IMR-90 (cell line): Measurements from ENCODE around the gene C1orf74. TPM values are rescaled to one million over a fixed set of nuclear protein-coding genes. Genes with fewer than 3 reads are reported as not detected.
A peak's percentile ranks its signal among the peaks of the same experiment; 100 is the strongest.

Source experiments
- ATAC-seq: fragments of 200-7000 bp; cut with Tn5 transposase; 2 replicates; pipeline ENCODE4 v1.9.1; 2020; ENCODE audit warnings: low read depth, mild to moderate bottlenecking, moderate library complexity
- BruUV-seq: library from RNA; stranded (reverse); fragments of 400-500 nt; replicated peaks from 2 replicates; lab custom pipeline; 2021; lab: Mats Ljungman, UMichigan
- CTCF ChIA-PET: fragments of 300-600 bp; formaldehyde crosslinking; extraction: SDS; loops from one replicate; lab custom pipeline; 2021; ENCODE audit warnings: antibody characterized with exemption; lab: Yijun Ruan, JAX
- POLR2A ChIA-PET: fragments of 300-600 bp; sonication (Branson Sonifier 250); formaldehyde crosslinking; loops from one replicate; lab custom pipeline; 2022; ENCODE audit warnings: antibody characterized with exemption; ENCODE audit not compliant: unreplicated experiment; lab: Charles Lee
- DNase-seq: peaks from one replicate; pipeline ENCODE4 v3.0.0; 2013
- H2AFZ ChIP-seq: replicated peaks from 2 replicates; pipeline ENCODE3; 2013; ENCODE audit warnings: low read length, mild to moderate bottlenecking; ENCODE audit not compliant: poor library complexity
- H2AK5ac ChIP-seq: 2 replicates; pipeline ENCODE4 v1.6.1; 2013; ENCODE audit warnings: low read depth, low read length, inconsistent platforms
- H2AK9ac ChIP-seq: replicated peaks from 2 replicates; pipeline ENCODE3; 2013; ENCODE audit warnings: mild to moderate bottlenecking, low read depth, low read length, moderate library complexity; ENCODE audit not compliant: poor library complexity
- H2BK120ac ChIP-seq: 2 replicates; pipeline ENCODE4 v1.6.1; 2013; ENCODE audit warnings: low read depth, low read length, inconsistent platforms
- H2BK15ac ChIP-seq: 3 replicates; pipeline ENCODE4 v1.6.1; 2013; ENCODE audit warnings: low read depth, low read length, inconsistent platforms
- H2BK20ac ChIP-seq: 2 replicates; pipeline ENCODE4 v1.6.1; 2013; ENCODE audit warnings: low read depth, mild to moderate bottlenecking, inconsistent platforms, low read length, moderate library complexity
- H2BK5ac ChIP-seq: 2 replicates; pipeline ENCODE4 v1.6.1; 2013; ENCODE audit warnings: mild to moderate bottlenecking, low read depth, low read length, inconsistent platforms; ENCODE audit not compliant: poor library complexity, severe bottlenecking
- H3K14ac ChIP-seq: replicated peaks from 2 replicates; pipeline ENCODE4 v1.6.1; 2013; ENCODE audit warnings: low read depth, low read length, inconsistent platforms
- H3K18ac ChIP-seq: 2 replicates; pipeline ENCODE4 v1.6.1; 2013; ENCODE audit warnings: low read depth, low read length, control low read depth
- H3K23ac ChIP-seq: 2 replicates; pipeline ENCODE4 v1.6.1; 2013; ENCODE audit warnings: low read depth, low read length, inconsistent platforms
- H3K27ac ChIP-seq: 2 replicates; pipeline ENCODE4 v1.5.1; 2013; ENCODE audit warnings: mild to moderate bottlenecking, control low read depth, low read length; ENCODE audit not compliant: insufficient read depth
- H3K27me3 ChIP-seq: 2 replicates; pipeline ENCODE4 v1.6.1; 2013; ENCODE audit warnings: low read length; ENCODE audit not compliant: control insufficient read depth, insufficient read depth
- H3K36me3 ChIP-seq: 2 replicates; pipeline ENCODE4 v1.6.1; 2013; ENCODE audit warnings: low read length, mixed read lengths; ENCODE audit not compliant: control insufficient read depth, insufficient read depth
- H3K4ac ChIP-seq: 2 replicates; pipeline ENCODE4 v1.6.1; 2013; ENCODE audit warnings: low read depth, low read length, inconsistent platforms
- H3K4me1 ChIP-seq: 2 replicates; pipeline ENCODE4 v1.6.1; 2013; ENCODE audit warnings: low read length, mixed read lengths; ENCODE audit not compliant: control insufficient read depth, insufficient read depth
- H3K4me2 ChIP-seq: 2 replicates; pipeline ENCODE4 v1.6.1; 2013; ENCODE audit warnings: low read depth, mild to moderate bottlenecking, control low read depth, low read length, moderate library complexity
- H3K4me3 ChIP-seq: 2 replicates; pipeline ENCODE4 v1.5.1; 2013; ENCODE audit warnings: low read depth, mild to moderate bottlenecking, control low read depth, low read length, moderate library complexity; ENCODE audit not compliant: insufficient read depth
- H3K56ac ChIP-seq: 2 replicates; pipeline ENCODE4 v1.6.1; 2013; ENCODE audit warnings: low read length, inconsistent platforms; ENCODE audit not compliant: insufficient read depth; ENCODE audit errors: extremely low read depth
- H3K79me1 ChIP-seq, 2 experiments: 2 replicates each; pipeline ENCODE4 v1.6.1; 2013; ENCODE audit warnings: low read length in 2 of 2, inconsistent platforms in 1 of 2, low read depth in 1 of 2
- H3K9ac ChIP-seq: 2 replicates; pipeline ENCODE4 v1.6.1; 2013; ENCODE audit warnings: low read depth, low read length, control low read depth
- H3K9me1 ChIP-seq: 2 replicates; pipeline ENCODE4 v1.6.1; 2013; ENCODE audit warnings: low read length, inconsistent platforms; ENCODE audit not compliant: insufficient read depth
- H3K9me3 ChIP-seq: 2 replicates; pipeline ENCODE4 v1.6.1; 2013; ENCODE audit warnings: low read length; ENCODE audit not compliant: control insufficient read depth, insufficient read depth
- H4K20me1 ChIP-seq: 2 replicates; pipeline ENCODE4 v1.6.1; 2013; ENCODE audit warnings: low read length, inconsistent platforms; ENCODE audit not compliant: insufficient read depth
- H4K5ac ChIP-seq: 2 replicates; pipeline ENCODE4 v1.6.1; 2013; ENCODE audit warnings: mild to moderate bottlenecking, low read depth, low read length, control low read depth
- H4K8ac ChIP-seq, 2 experiments: 2 replicates each; pipeline ENCODE4 v1.6.1; 2013; ENCODE audit warnings: low read depth in 2 of 2, low read length in 2 of 2, control low read depth in 1 of 2, inconsistent platforms in 1 of 2
- H4K91ac ChIP-seq: 2 replicates; pipeline ENCODE4 v1.6.1; 2013; ENCODE audit warnings: low read depth, low read length, inconsistent platforms; ENCODE audit not compliant: insufficient read depth
- CEBPB ChIP-seq: IDR thresholded peaks from 2 replicates; pipeline ENCODE4 v1.6.1; 2012; ENCODE audit warnings: low read depth, low read length, improper control_type of control experiment
- FOS ChIP-seq: fragments of 150-350 bp; IDR thresholded peaks from 2 replicates; pipeline ENCODE4 v1.6.1; 2016; ENCODE audit warnings: low read depth, low read length
- SMC3 ChIP-seq: fragments of 150-350 bp; IDR thresholded peaks from 2 replicates; pipeline ENCODE4 v1.6.1; 2016; ENCODE audit warnings: low read depth, mild to moderate bottlenecking, antibody characterized with exemption, low read length, moderate library complexity
- WGBS, 2 experiments: methylation state at CpG; one replicate each; pipeline versions ENCODE4 v1.1.5 to v1.1.7; 2013; ENCODE audit warnings: missing lambda C conversion rate in 2 of 2; ENCODE audit not compliant: insufficient read length in 1 of 2; ENCODE audit errors: extremely low coverage in 2 of 2; 5-methylcytosine and 5-hydroxymethylcytosine counted together
- dilution Hi-C: fragments of 300-500 bp; cut with HindIII; formaldehyde crosslinking; loops from one replicate; pipeline ENCODE4 v1.14.3; 2018; ENCODE audit warnings: low sequenced_read_pairs; ENCODE audit not compliant: unreplicated experiment
- in situ Hi-C: fragments of 300-500 bp; cut with MboI; formaldehyde crosslinking; loops from 3 replicates; pipeline ENCODE4 v1.14.3; 2019; ENCODE audit warnings: low sequenced_read_pairs, inconsistent platforms, mixed read lengths
- intact Hi-C: fragments of 100-400 bp; cut with micrococcal nuclease; formaldehyde crosslinking; loops from 2 replicates; pipeline ENCODE4 v1.10.0; 2022
- polyA plus RNA-seq, 3 experiments: library from polyadenylated mRNA; depleted of rRNA; stranded (reverse); fragments of >200 nt; gene quantifications; 2 replicates each; pipeline ENCODE4 v1.2.3, GENCODE V29; 2012; ENCODE audit warnings: low replicate concordance in 1 of 3
- total RNA-seq: library from RNA; depleted of rRNA; stranded (reverse); fragments of >200 nt; gene quantifications from 2 replicates; pipeline ENCODE4 v1.2.3, GENCODE V29; 2012

Gene C1orf74
- total and polyA plus RNA-seq, 2 of the 4 experiments (the other 2 are of a cell fraction): 1.1 to 4.3 TPM

DNA sequence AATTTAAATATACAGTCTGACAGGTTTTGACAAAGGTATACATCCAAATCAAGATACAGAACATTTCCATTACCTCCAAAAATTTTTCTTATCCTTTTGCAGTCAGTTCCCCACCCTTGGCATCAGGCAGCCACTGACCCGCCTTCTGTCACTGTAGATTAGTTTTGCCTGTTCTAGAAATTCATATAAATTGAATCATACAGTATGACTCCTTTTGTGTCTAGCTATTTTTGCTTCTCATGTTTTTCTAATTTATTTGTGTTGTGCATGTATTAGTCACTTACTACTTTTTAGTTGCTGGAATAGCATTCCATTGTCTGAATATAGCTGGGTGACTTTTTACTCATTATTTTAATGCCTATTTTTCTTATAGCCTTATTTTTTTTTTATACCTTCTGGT is 47.3 kb upstream of the C1orf74 start:
- dilution Hi-C loops: no loop called here
- no TSS peak for BruUV-seq

More for the DNA sequence above, 47.3 kb upstream of the C1orf74 start:
- H3K23ac ChIP-seq: no peak overlapping the region
- peak overlapping the region; percentile 62 for H2BK5ac ChIP-seq
- no CpG with 5 or more reads among the region's 1 CpG for WGBS, 2 experiments
- H3K4me2 ChIP-seq: no peak overlapping the region
- H4K8ac ChIP-seq: no peak overlapping the region
- 0 out of 3 replicates have a peak overlapping the region, but pooled peaks have one; percentile 3 for H2BK15ac ChIP-seq
- H3K4me3 ChIP-seq: no peak overlapping the region
- no peaks in the 10 kb centered on the region for H3K27me3 ChIP-seq
- no peak overlapping the region for H4K91ac ChIP-seq
- H2AK9ac ChIP-seq: no peak overlapping the region
- in situ Hi-C loops: no loop called here
- H3K4ac ChIP-seq: no peak overlapping the region; the same call in 1 of the 2 replicates
- H3K27ac ChIP-seq: no peak overlapping the region
- H3K9ac ChIP-seq: no peak overlapping the region
- intact Hi-C loops: no loop called here
- H3K56ac ChIP-seq: no peak overlapping the region
- H3K9me1 ChIP-seq: no peaks in the 10 kb centered on the region; the same call in 1 of the 2 replicates
- ChIA-PET POLR2A (no interaction called here), CTCF (no interaction called here)
- DNase-seq (peak; percentile 60), ATAC-seq (no peak)
- H2AFZ ChIP-seq: no peak overlapping the region
- peaks cover 8 to 43% of the 10 kb centered on the region in 2 experiments for H3K79me1 ChIP-seq
- H3K36me3 ChIP-seq: peaks cover 14% of the 10 kb centered on the region
- no peak overlapping the region for H3K18ac ChIP-seq
- 0 out of 2 replicates have a peak overlapping the region, but pooled peaks have one; percentile 34 for H3K14ac ChIP-seq
- TF ChIP-seq SMC3 (no peak), FOS (0 out of 2 replicates have a peak, but pooled peaks have one; percentile 36), CEBPB (peak; percentile 29; the same call in 1 of the 2 replicates)
- H3K4me1 ChIP-seq: peaks cover 4% of the 10 kb centered on the region; the same call in 1 of the 2 replicates
- no peak overlapping the region for H4K5ac ChIP-seq
- peak overlapping the region; percentile 86; the same call in 1 of the 2 replicates for H2BK20ac ChIP-seq
- H2BK120ac ChIP-seq: peak overlapping the region; percentile 27; the same call in 1 of the 2 replicates
- no peaks in the 10 kb centered on the region for H3K9me3 ChIP-seq
- no peaks in the 10 kb centered on the region for H4K20me1 ChIP-seq
- no peak overlapping the region for H2AK5ac ChIP-seq
